IPS DF 6.9 (cell line): ENCODE data around the gene RAD51B.

Experiments
- DNase-seq: peaks from one replicate; pipeline ENCODE4 v3.0.0-alpha.2; 2013; ENCODE audit warnings: low read depth, low spot score
- H3K27ac ChIP-seq: one replicate; pipeline ENCODE4 v1.5.1; 2013; ENCODE audit warnings: low read length, control low read depth
- H3K27me3 ChIP-seq: 2 replicates; pipeline ENCODE4 v1.6.1; 2013; ENCODE audit warnings: mild to moderate bottlenecking, low read length; ENCODE audit not compliant: control insufficient read depth, insufficient read depth
- H3K36me3 ChIP-seq: 2 replicates; pipeline ENCODE4 v1.6.1; 2013; ENCODE audit warnings: low read length; ENCODE audit not compliant: control insufficient read depth, insufficient read depth
- H3K4me1 ChIP-seq: 2 replicates; pipeline ENCODE4 v1.6.1; 2013; ENCODE audit warnings: low read length; ENCODE audit not compliant: control insufficient read depth, insufficient read depth
- H3K4me3 ChIP-seq: 2 replicates; pipeline ENCODE4 v1.5.1; 2013; ENCODE audit warnings: mild to moderate bottlenecking, low read length
- H3K9me3 ChIP-seq: 2 replicates; pipeline ENCODE4 v1.6.1; 2013; ENCODE audit warnings: low read length, inconsistent platforms; ENCODE audit not compliant: control insufficient read depth, insufficient read depth
- WGBS: extraction: QIAGEN DNeasy Blood & Tissue Kit; methylation state at CpG from one replicate; pipeline ENCODE4 v1.1.7; 2013; ENCODE audit warnings: mixed read lengths, missing lambda C conversion rate; ENCODE audit not compliant: insufficient read length, insufficient coverage; 5-methylcytosine and 5-hydroxymethylcytosine counted together

Gene RAD51B

GRCh38 chr14:68143341-68143841 lies 323.8 kb downstream of the RAD51B start:
- Histone ChIP-seq H3K27me3 (no peaks in the 10 kb centered on the region), H3K9me3 (no peaks in the 10 kb centered on the region), H3K4me1 (no peaks in the 10 kb centered on the region), H3K27ac (no peak overlapping the region), H3K4me3 (no peak overlapping the region), H3K36me3 (no peaks in the 10 kb centered on the region)
- DNase-seq: no peak
- WGBS: no CpG with 5 or more reads among the region's 4 CpGs

GRCh38 chr14:68144051-68144681 lies 324.6 kb downstream of the RAD51B start:
- DNase-seq: no peak
- Histone ChIP-seq H3K4me1 (no peaks in the 10 kb centered on the region), H3K36me3 (no peaks in the 10 kb centered on the region), H3K9me3 (no peaks in the 10 kb centered on the region), H3K27me3 (no peaks in the 10 kb centered on the region), H3K4me3 (no peak overlapping the region), H3K27ac (no peak overlapping the region)
- no CpG with 5 or more reads among the region's 3 CpGs for WGBS

DNA sequence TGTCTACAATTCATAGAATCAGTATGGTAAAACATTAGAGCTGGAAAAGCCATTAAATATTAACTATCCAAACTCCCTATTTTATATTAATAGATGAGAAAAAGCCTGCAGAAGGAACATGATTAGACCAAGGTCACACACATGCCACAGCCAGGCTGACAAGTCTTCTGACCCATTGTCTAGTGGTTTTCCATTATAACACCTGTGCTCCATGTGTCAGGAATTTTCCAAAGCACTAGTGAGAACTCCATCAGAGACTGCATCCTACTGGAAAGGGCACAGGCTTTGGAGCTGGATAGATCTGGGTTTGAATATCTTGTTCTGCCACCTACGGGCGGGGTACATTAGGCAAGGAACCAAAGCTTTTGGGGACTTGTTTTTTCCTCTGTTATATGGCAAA lies 325.5 kb downstream of the RAD51B start:
- no peak overlapping the region for H3K27ac ChIP-seq
- no peak overlapping the region for H3K4me3 ChIP-seq
- no peaks in the 10 kb centered on the region for H3K27me3 ChIP-seq
- no CpG with 5 or more reads among the region's 2 CpGs for WGBS
- H3K4me1 ChIP-seq: no peaks in the 10 kb centered on the region
- no peaks in the 10 kb centered on the region for H3K36me3 ChIP-seq
- no peak for DNase-seq
- no peaks in the 10 kb centered on the region for H3K9me3 ChIP-seq

DNA sequence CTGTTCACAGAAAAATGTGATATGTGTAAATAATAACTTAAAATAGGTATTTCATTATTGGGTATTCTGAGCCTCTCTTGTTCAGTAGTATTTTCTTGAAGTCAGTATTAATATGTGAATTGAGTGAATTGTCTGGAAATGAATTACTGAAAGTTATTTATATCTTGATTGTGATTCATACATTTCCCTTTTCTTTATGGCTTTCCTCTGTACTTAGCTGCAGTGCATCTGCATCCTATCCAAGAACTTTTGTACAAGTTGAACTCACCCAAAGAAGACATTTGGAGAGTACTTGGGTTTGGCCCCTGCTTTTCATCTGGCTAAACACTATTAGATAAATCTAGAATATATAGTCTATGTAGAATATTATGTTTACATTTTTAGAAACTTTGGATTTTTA lies 326.0 kb downstream of the RAD51B start:
- no peaks in the 10 kb centered on the region for H3K27me3 ChIP-seq
- H3K9me3 ChIP-seq: no peaks in the 10 kb centered on the region
- no peak overlapping the region for H3K4me3 ChIP-seq
- DNase-seq: no peak
- H3K4me1 ChIP-seq: no peaks in the 10 kb centered on the region
- H3K27ac ChIP-seq: no peak overlapping the region
- H3K36me3 ChIP-seq: no peaks in the 10 kb centered on the region

- no peaks in the 10 kb centered on the region for H3K9me3 ChIP-seq
- no peak overlapping the region for H3K27ac ChIP-seq
- no peaks in the 10 kb centered on the region for H3K4me1 ChIP-seq
- no peak overlapping the region for H3K4me3 ChIP-seq
- WGBS: no CpG with 5 or more reads among the region's 3 CpGs
- no peaks in the 10 kb centered on the region for H3K36me3 ChIP-seq
- H3K27me3 ChIP-seq: no peaks in the 10 kb centered on the region
- DNase-seq: no peak
Observed at GRCh38 chr14:68146818-68147217, 327.2 kb downstream of the RAD51B start.

DNA sequence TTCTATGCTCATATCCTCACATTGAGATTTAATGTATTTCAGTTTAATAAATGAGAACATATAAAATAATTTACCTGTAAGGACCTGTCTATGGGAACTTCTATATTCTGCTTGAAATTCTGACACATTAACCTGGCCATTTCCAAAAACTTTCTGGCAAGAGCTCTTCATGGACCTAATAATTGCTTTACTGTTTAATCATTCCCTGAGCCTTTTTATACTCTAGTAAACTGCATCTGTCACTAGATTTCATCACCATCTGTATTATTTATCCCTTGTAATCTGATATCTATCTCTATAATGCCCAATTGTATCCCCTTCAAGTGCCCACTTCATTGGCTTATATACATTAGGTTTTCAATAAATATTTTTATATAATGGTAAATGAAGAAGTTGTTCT lies 327.7 kb downstream of the RAD51B start:
- H3K27ac ChIP-seq: no peak overlapping the region
- no peaks in the 10 kb centered on the region for H3K4me1 ChIP-seq
- no peak overlapping the region for H3K4me3 ChIP-seq
- H3K36me3 ChIP-seq: no peaks in the 10 kb centered on the region
- H3K27me3 ChIP-seq: no peaks in the 10 kb centered on the region
- no peaks in the 10 kb centered on the region for H3K9me3 ChIP-seq
- DNase-seq: no peak

GRCh38 chr14:68148276-68148675 lies 328.7 kb downstream of the RAD51B start:
- Histone ChIP-seq H3K36me3 (no peaks in the 10 kb centered on the region), H3K4me3 (no peak overlapping the region), H3K27me3 (no peaks in the 10 kb centered on the region), H3K4me1 (no peaks in the 10 kb centered on the region), H3K27ac (no peak overlapping the region), H3K9me3 (no peaks in the 10 kb centered on the region)
- no peak for DNase-seq
- WGBS: no CpG with 5 or more reads among the region's 3 CpGs

GRCh38 chr14:68148763-68149162 lies 329.2 kb downstream of the RAD51B start:
- Histone ChIP-seq H3K9me3 (no peaks in the 10 kb centered on the region), H3K27ac (no peak overlapping the region)

GRCh38 chr14:68153275-68153674 lies 333.7 kb downstream of the RAD51B start:
- DNase-seq: no peak
- no peaks in the 10 kb centered on the region for H3K9me3 ChIP-seq

More at GRCh38 chr14:68148763-68149162, 329.2 kb downstream of the RAD51B start:
- Histone ChIP-seq H3K4me1 (no peaks in the 10 kb centered on the region), H3K36me3 (no peaks in the 10 kb centered on the region), H3K4me3 (no peak overlapping the region), H3K27me3 (no peaks in the 10 kb centered on the region)
- DNase-seq: no peak

DNA sequence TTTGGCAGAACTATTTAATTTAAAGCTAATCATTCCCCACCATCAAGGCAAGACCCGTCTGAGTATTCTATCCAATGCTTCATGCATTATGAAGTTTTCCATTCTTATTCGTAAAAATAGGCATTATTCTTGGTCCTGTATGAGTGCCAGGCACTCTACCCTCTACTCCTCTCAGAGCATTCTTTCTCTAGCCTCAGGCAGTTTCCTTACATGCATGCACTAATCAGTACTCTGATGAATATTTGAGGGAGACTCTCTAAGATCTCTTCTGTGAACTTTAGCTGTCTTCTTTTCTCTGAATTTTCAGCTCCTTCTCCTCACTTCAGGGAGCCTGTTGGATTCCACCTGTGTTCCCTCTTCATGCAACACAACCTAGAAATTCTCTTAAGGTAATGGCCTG lies 334.7 kb downstream of the RAD51B start:
- Histone ChIP-seq H3K27me3 (no peaks in the 10 kb centered on the region), H3K4me1 (no peaks in the 10 kb centered on the region), H3K36me3 (no peaks in the 10 kb centered on the region), H3K4me3 (no peak overlapping the region), H3K9me3 (no peaks in the 10 kb centered on the region), H3K27ac (no peak overlapping the region)
- no peak for DNase-seq
- no CpG with 5 or more reads among the region's 2 CpGs for WGBS

More at GRCh38 chr14:68153275-68153674, 333.7 kb downstream of the RAD51B start:
- H3K27me3 ChIP-seq: no peaks in the 10 kb centered on the region
- no peaks in the 10 kb centered on the region for H3K4me1 ChIP-seq
- H3K36me3 ChIP-seq: no peaks in the 10 kb centered on the region
- H3K4me3 ChIP-seq: no peak overlapping the region
- whole genome bisulfite sequencing: no CpG with 5 or more reads among the region's 1 CpG
- H3K27ac ChIP-seq: no peak overlapping the region

GRCh38 chr14:68157971-68158371 lies 338.4 kb downstream of the RAD51B start:
- Histone ChIP-seq H3K27me3 (no peaks in the 10 kb centered on the region), H3K9me3 (no peaks in the 10 kb centered on the region), H3K4me1 (no peaks in the 10 kb centered on the region), H3K27ac (no peak overlapping the region), H3K36me3 (no peaks in the 10 kb centered on the region), H3K4me3 (no peak overlapping the region)
- DNase-seq: no peak
- WGBS: no CpG with 5 or more reads among the region's 1 CpG
